Left cardiac atrium (tissue), 4 donors: ENCODE results near the gene CHTOP. TPM values are rescaled to one million over a fixed set of nuclear protein-coding genes. Genes with fewer than 3 reads are reported as not detected.

Experiments used
- ATAC-seq, 2 donors: fragments of 200-7000 bp; cut with Tn5 transposase; one replicate each; pipeline ENCODE4 v1.9.1; 2020; ENCODE audit warnings: mild to moderate bottlenecking in 2 of 2, moderate library complexity in 2 of 2
- DNase-seq: peaks from one replicate; pipeline ENCODE4 v3.0.0-alpha.2; 2020
- intact Hi-C, 2 donors: fragments of 100-400 bp; cut with DNase I; formaldehyde crosslinking; loops; one replicate each; pipeline versions ENCODE4 v1.14.1 to v1.15.1; 2022 to 2023
- total RNA-seq, 2 donors: library from RNA; stranded (reverse); fragmentation: NEBNext Ultra II Directional; extraction: Animal tissue kit (Norgen Biotek cat#: 25700); gene quantifications; one replicate each; pipeline ENCODE4 v1.2.1, GENCODE V29; 2021
- donor health status: DM: no; HTN: yes; CAD: no.
- donor health status: DM: no; HTN: yes; CAD: no; lungs with severe emphysema.
- donor health status: DM: yes; HTN: yes; CAD: no.
- donor health status: Dilated cardiomyopathy.

CHTOP gene
- total RNA-seq, 2 donors from 2014 or later: 60.1 to 61.9 TPM

- ATAC-seq (peak; percentile 45 to 67), DNase-seq (peak; percentile 45)
- intact Hi-C loops: loop anchor here in 1 of 2 donors (10.0 kb wide), 1 partner anchor 313 kb away; the partner anchor contains the start of gene RAB13
These were observed 37.9 kb downstream of the CHTOP start for GRCh38 chr1:153671628-153672353.

- ATAC-seq: no peak
- no peak for DNase-seq
- intact Hi-C loops: loop anchor here in 1 of 2 donors (10.0 kb wide), 1 partner anchor 311 kb away; the partner anchor contains the start of gene RAB13
These were observed 39.6 kb downstream of the CHTOP start for GRCh38 chr1:153673511-153673910.

GRCh38 chr1:153677718-153678518, 44.1 kb downstream of the CHTOP start:
- DNase-seq (peak; percentile 58), ATAC-seq (peak; percentile 64 to 66)
- intact Hi-C loops: loop anchor here (1.0 to 10.0 kb wide), 5 partner anchors 71 to 309 kb away; partner anchors contain the start of gene RAB13 (in 2 of the 2)

- peak; percentile 87 for DNase-seq
- peak; percentile 82 to 87 for ATAC-seq
- intact Hi-C loops: loop anchor here (1.0 to 10.0 kb wide), 4 partner anchors 71 to 309 kb away; partner anchors contain the start of gene RAB13 (in 2 of the 2)
These were observed 44.9 kb downstream of the CHTOP start, which contains the start of gene NPR1 for GRCh38 chr1:153678519-153679336. NPR1 (plus strand) TSS chr1:153678688; CDS start chr1:153679109, 421 bp downstream.

- peak; percentile 35 to 51 for ATAC-seq
- DNase-seq: peak; percentile 43
- intact Hi-C loops: loop anchor here (5.0 to 10.0 kb wide), 4 partner anchors 65 to 308 kb away; partner anchors contain the start of gene RAB13 (in 2 of the 2)
These were observed 45.7 kb downstream of the CHTOP start for GRCh38 chr1:153679337-153680119.

- intact Hi-C loops: loop anchor here in 1 of 2 donors (10.0 kb wide), 1 partner anchor 65 kb away; no protein-coding TSS in a partner anchor
- peak in 1 of 2 donors; percentile 19 for ATAC-seq
These were observed 46.2 kb downstream of the CHTOP start for GRCh38 chr1:153680120-153680403.

GRCh38 chr1:153682730-153683129, 48.9 kb downstream of the CHTOP start:
- no peak for DNase-seq

More at GRCh38 chr1:153680120-153680403, 46.2 kb downstream of the CHTOP start:
- no peak for DNase-seq

GRCh38 chr1:153683854-153684253, 50.0 kb downstream of the CHTOP start:
- ATAC-seq (peak; percentile 35 to 60), DNase-seq (no peak)
- intact Hi-C loops: loop anchor here in 1 of 2 donors (10.0 kb wide), 1 partner anchor 61 kb away; no protein-coding TSS in a partner anchor

More at GRCh38 chr1:153682730-153683129, 48.9 kb downstream of the CHTOP start:
- intact Hi-C loops: loop anchor here in 1 of 2 donors (10.0 kb wide), 1 partner anchor 62 kb away; no protein-coding TSS in a partner anchor
- ATAC-seq: no peak

GRCh38 chr1:153684892-153685291, 51.0 kb downstream of the CHTOP start:
- DNase-seq: no peak
- intact Hi-C loops: loop anchor here (5.0 to 10.0 kb wide), 2 partner anchors 47 to 60 kb away; no protein-coding TSS in a partner anchor
- no peak for ATAC-seq

GRCh38 chr1:153685544-153686340, 51.9 kb downstream of the CHTOP start:
- no peak for DNase-seq
- ATAC-seq: no peak
- intact Hi-C loops: loop anchor here (5.0 to 10.0 kb wide), 2 partner anchors 47 to 59 kb away; no protein-coding TSS in a partner anchor

GRCh38 chr1:153687346-153688125, 53.7 kb downstream of the CHTOP start:
- intact Hi-C loops: loop anchor here (5.0 to 10.0 kb wide), 2 partner anchors 45 to 57 kb away; no protein-coding TSS in a partner anchor
- ATAC-seq (no peak), DNase-seq (no peak)

GRCh38 chr1:153688276-153688675, 54.4 kb downstream of the CHTOP start:
- DNase-seq (no peak), ATAC-seq (no peak)
- intact Hi-C loops: loop anchor here (5.0 to 10.0 kb wide), 2 partner anchors 44 to 57 kb away; no protein-coding TSS in a partner anchor

- DNase-seq (no peak), ATAC-seq (no peak)
- intact Hi-C loops: loop anchor here (5.0 to 10.0 kb wide), 2 partner anchors 43 to 56 kb away; no protein-coding TSS in a partner anchor
These were observed 55.0 kb downstream of the CHTOP start for GRCh38 chr1:153688736-153689328.

- intact Hi-C loops: no loop called here
- DNase-seq (no peak), ATAC-seq (no peak)
These were observed 59.6 kb downstream of the CHTOP start for GRCh38 chr1:153693466-153693865.
